Measurements from ENCODE around the gene MEIOB. TPM values are rescaled to one million over a fixed set of nuclear protein-coding genes. Genes with fewer than 3 reads are reported as not detected.

The MEIOB gene
- total RNA-seq, 2 experiments from 2014 or later: not detected

GRCh38 chr16:1821861-1822611, 49.9 kb downstream of the MEIOB start:
- POLR2A ChIA-PET: no interaction called here
- Histone ChIP-seq H3K27ac (ENCODE audit: low read depth in 1 of 2, low read length in 2 of 2) (no peak overlapping the region), H3K27me3 (ENCODE audit: control insufficient read depth in 1 of 2, insufficient read depth in 2 of 2, low read length in 2 of 2) (no peaks in the 10 kb centered on the region), H3K4me3 (ENCODE audit: low read length) (no peak overlapping the region), H3K36me3 (ENCODE audit: insufficient read depth, low read length) (peaks cover 51% of the 10 kb centered on the region), H3K4me1 (ENCODE audit: insufficient read depth, low read length) (peaks cover 33% of the 10 kb centered on the region), H3K9me3 (ENCODE audit: control insufficient read depth in 1 of 2, insufficient read depth in 1 of 2, low read length in 2 of 2) (no peaks in the 10 kb centered on the region)
- intact Hi-C loops (cut with DNase I, micrococcal nuclease): no loop called here
- no peak for TF ChIP-seq CTCF (IDR thresholded peaks at IDR 0.05)
- no peak for ATAC-seq (ENCODE audit: poor library complexity)
- Mint-ChIP-seq H3K9me3 (no peaks in the 10 kb centered on the region), H3K4me3 (no peak overlapping the region), H3K27ac (no peak overlapping the region), H3K36me3 (ENCODE audit: low read depth) (peaks cover 6% of the 10 kb centered on the region), H3K4me1 (ENCODE audit: low read depth) (peaks cover 14% of the 10 kb centered on the region), H3K27me3 (no peaks in the 10 kb centered on the region)
- CTCF ChIA-PET: no interaction called here
- no peak for DNase-seq

GRCh38 chr16:1820946-1821290, 51.0 kb downstream of the MEIOB start:
- Histone ChIP-seq H3K4me1 (ENCODE audit: insufficient read depth, low read length) (peaks cover 32% of the 10 kb centered on the region), H3K9me3 (ENCODE audit: control insufficient read depth in 1 of 2, insufficient read depth in 1 of 2, low read length in 2 of 2) (no peaks in the 10 kb centered on the region), H3K4me3 (ENCODE audit: low read length) (no peak overlapping the region), H3K27ac (ENCODE audit: low read depth in 1 of 2, low read length in 2 of 2) (no peak overlapping the region), H3K27me3 (ENCODE audit: control insufficient read depth in 1 of 2, insufficient read depth in 2 of 2, low read length in 2 of 2) (no peaks in the 10 kb centered on the region), H3K36me3 (ENCODE audit: insufficient read depth, low read length) (peaks cover 61% of the 10 kb centered on the region)
- Mint-ChIP-seq H3K4me3 (no peak overlapping the region), H3K4me1 (ENCODE audit: low read depth) (peaks cover 14% of the 10 kb centered on the region), H3K27me3 (no peaks in the 10 kb centered on the region), H3K27ac (no peak overlapping the region), H3K36me3 (ENCODE audit: low read depth) (peaks cover 13% of the 10 kb centered on the region), H3K9me3 (no peaks in the 10 kb centered on the region)
- intact Hi-C loops (cut with DNase I, micrococcal nuclease): no loop called here
- no peak for TF ChIP-seq CTCF (IDR thresholded peaks at IDR 0.05)
- POLR2A ChIA-PET: no interaction called here
- CTCF ChIA-PET: no interaction called here
- no peak for ATAC-seq (ENCODE audit: poor library complexity)
- DNase-seq: no peak

- Histone ChIP-seq H3K27me3 (ENCODE audit: control insufficient read depth in 1 of 2, insufficient read depth in 2 of 2, low read length in 2 of 2) (no peaks in the 10 kb centered on the region), H3K36me3 (ENCODE audit: insufficient read depth, low read length) (peaks cover 65% of the 10 kb centered on the region), H3K27ac (ENCODE audit: low read depth in 1 of 2, low read length in 2 of 2) (no peak overlapping the region), H3K4me1 (ENCODE audit: insufficient read depth, low read length) (peaks cover 26% of the 10 kb centered on the region), H3K9me3 (ENCODE audit: control insufficient read depth in 1 of 2, insufficient read depth in 1 of 2, low read length in 2 of 2) (no peaks in the 10 kb centered on the region), H3K4me3 (ENCODE audit: low read length) (no peak overlapping the region)
- TF ChIP-seq CTCF (IDR thresholded peaks at IDR 0.05): no peak
- Mint-ChIP-seq H3K4me3 (no peak overlapping the region), H3K36me3 (ENCODE audit: low read depth) (peaks cover 18% of the 10 kb centered on the region), H3K4me1 (ENCODE audit: low read depth) (peaks cover 8% of the 10 kb centered on the region), H3K27me3 (no peaks in the 10 kb centered on the region), H3K27ac (no peak overlapping the region), H3K9me3 (no peaks in the 10 kb centered on the region)
- no peak for DNase-seq
- intact Hi-C loops (cut with DNase I, micrococcal nuclease): no loop called here
- ChIA-PET POLR2A (no interaction called here), CTCF (no interaction called here)
- no peak for ATAC-seq (ENCODE audit: poor library complexity)
Observed at GRCh38 chr16:1820096-1820945, 51.6 kb downstream of the MEIOB start.

Data from CD4-positive, alpha-beta T cell (primary cell).